K562 (cell line): ENCODE measurements around the gene BEST3. TPM values are rescaled to one million over a fixed set of nuclear protein-coding genes. Genes with fewer than 3 reads are reported as not detected.

Experiments used
- ADNP ChIP-seq: fragments of 200-800 bp; sonication (Bioruptor generic); IDR thresholded peaks from 2 replicates; pipeline ENCODE4 v1.6.1; 2016; ENCODE audit warnings: missing genetic modification characterization, missing compliant biosample characterization
- DIDO1 ChIP-seq: fragments of 450-650 bp; IDR thresholded peaks from 2 replicates; pipeline ENCODE4 v1.6.1; 2016; ENCODE audit warnings: low read depth, missing biosample characterization, missing genetic modification characterization
- FOXP4 ChIP-seq: sonication (generic); formaldehyde crosslinking; IDR thresholded peaks from 2 replicates; pipeline ENCODE4 v1.8.0; 2022; ENCODE audit warnings: mild to moderate bottlenecking, missing genetic modification reagents, borderline replicate concordance
- HEY1 ChIP-seq: fragments of 250-450 bp; sonication (Bioruptor Pico); IDR thresholded peaks from 2 replicates; pipeline ENCODE4 v1.5.0; 2020; ENCODE audit warnings: mild to moderate bottlenecking, moderate library complexity, borderline replicate concordance
- HIVEP1 ChIP-seq: fragments of 250-450 bp; sonication (Bioruptor Pico); IDR thresholded peaks from 2 replicates; pipeline ENCODE4 v1.4.0; 2020; ENCODE audit warnings: mild to moderate bottlenecking
- KLF16 ChIP-seq: IDR thresholded peaks from 2 replicates; pipeline ENCODE4 v1.6.1; 2016; ENCODE audit warnings: antibody characterized with exemption
- MTA1 ChIP-seq: fragments of 450-650 bp; IDR thresholded peaks from 2 replicates; pipeline ENCODE4 v1.6.1; 2017; ENCODE audit warnings: borderline replicate concordance
- NCOA4 ChIP-seq: fragments of 450-650 bp; IDR thresholded peaks from 2 replicates; pipeline ENCODE4 v1.6.1; 2018; ENCODE audit warnings: mild to moderate bottlenecking; ENCODE audit not compliant: partially characterized antibody
- NFIC ChIP-seq: fragments of 450-650 bp; IDR thresholded peaks from 2 replicates; pipeline ENCODE4 v1.6.1; 2017; ENCODE audit warnings: mild to moderate bottlenecking, inconsistent platforms
- RBM15 ChIP-seq: fragments of 200-400 bp; formaldehyde crosslinking; IDR thresholded peaks from 2 replicates; pipeline ENCODE4 v1.6.1; 2018; ENCODE audit warnings: mild to moderate bottlenecking, low read length, moderate library complexity; ENCODE audit not compliant: insufficient read depth
- RBM39 ChIP-seq: fragments of 200-400 bp; formaldehyde crosslinking; optimal IDR thresholded peaks from 2 replicates; pipeline ENCODE3; 2018; ENCODE audit warnings: low read depth, low read length
- U2AF1 ChIP-seq: fragments of 200-400 bp; formaldehyde crosslinking; optimal IDR thresholded peaks from 2 replicates; pipeline ENCODE3; 2017; ENCODE audit warnings: mild to moderate bottlenecking, low read depth, low read length, moderate library complexity
- VEZF1 ChIP-seq: fragments of 200-800 bp; sonication (Bioruptor generic); IDR thresholded peaks from 2 replicates; pipeline ENCODE4 v1.6.1; 2017; ENCODE audit warnings: missing genetic modification characterization, missing compliant biosample characterization
- ZBTB1 ChIP-seq: sonication (generic); formaldehyde crosslinking; IDR thresholded peaks from 2 replicates; pipeline ENCODE4 v1.8.1; 2023; ENCODE audit warnings: missing genetic modification reagents, low read depth, mild to moderate bottlenecking, borderline replicate concordance
- ZNF274 ChIP-seq: IDR thresholded peaks from 2 replicates; pipeline ENCODE4 v1.6.1; 2011; ENCODE audit warnings: low read depth, mild to moderate bottlenecking, low read length, moderate library complexity, borderline replicate concordance
- ZNF668 ChIP-seq: fragments of 250-450 bp; sonication (Bioruptor Pico); IDR thresholded peaks from 2 replicates; pipeline ENCODE4 v1.8.0; 2022; ENCODE audit warnings: mild to moderate bottlenecking, inconsistent platforms
- ZNF778 ChIP-seq: fragments of 450-650 bp; formaldehyde crosslinking; IDR thresholded peaks from 2 replicates; pipeline ENCODE4 v1.4.0; 2020; ENCODE audit warnings: mild to moderate bottlenecking, moderate library complexity
- polyA plus RNA-seq, 8 experiments: library from polyadenylated mRNA; depleted of rRNA in 4 of 8; stranded (reverse) in 5 of 8; unstranded in 3 of 8; fragments of >200 nt; fragmentation: Nextera tagmentation in 2 of 8; fragmentation: Illumina TruSeq in 1 of 8; extraction: Ambion mirVana in 2 of 8; extraction: Trizol in 1 of 8; gene quantifications; 2 replicates each; pipeline versions ENCODE4 v1.2.1 to v1.2.3, GENCODE V29; 2011 to 2014; ENCODE audit warnings: inconsistent platforms in 1 of 8, missing spikeins in 1 of 8
- total RNA-seq, 7 experiments: library from RNA; depleted of rRNA in 6 of 7; stranded (reverse); fragments of >200 nt in 6 of 7; fragmentation: Illumina TruSeq in 2 of 7; extraction: Trizol in 2 of 7; gene quantifications; 2 replicates each; pipeline versions ENCODE4 v1.2.1 to v1.2.3, GENCODE V29; 2011 to 2021; ENCODE audit warnings: low replicate concordance in 1 of 7
- TF ChIP-seq, protein P1 (sequence below): fragments of 450-650 bp; IDR thresholded peaks from one replicate; pipeline ENCODE4 v1.6.1; 2018; ENCODE audit warnings: mild to moderate bottlenecking, moderate library complexity; ENCODE audit not compliant: partially characterized antibody
- TF ChIP-seq, protein P2 (sequence below), 2 experiments: IDR thresholded peaks; 2 replicates each; pipeline ENCODE4 v1.6.1; 2011; ENCODE audit warnings: borderline replicate concordance in 1 of 2, control low read depth in 1 of 2, low read depth in 1 of 2, low read length in 1 of 2, mild to moderate bottlenecking in 1 of 2, mixed read lengths in 1 of 2, moderate library complexity in 1 of 2; ENCODE audit not compliant: insufficient read depth in 1 of 2, insufficient read length in 1 of 2, poor library complexity in 1 of 2, severe bottlenecking in 1 of 2; ENCODE audit errors: extremely low read depth in 1 of 2
- TF ChIP-seq, protein P3 (sequence below): fragments of 200-400 bp; formaldehyde crosslinking; IDR thresholded peaks from 2 replicates; pipeline ENCODE4 v1.6.1; 2017; ENCODE audit warnings: mild to moderate bottlenecking, low read depth, low read length, moderate library complexity

Gene BEST3
- total and polyA plus RNA-seq, 9 of the 15 experiments (the other 6 are each of a cell fraction or from before 2014, with no cell fraction given) = 0.15 TPM; not detected in 8

GRCh38 chr12:69623970-69624369 lies 75.1 kb downstream of the BEST3 start (continued):
- TF ChIP-seq, protein P1, sequence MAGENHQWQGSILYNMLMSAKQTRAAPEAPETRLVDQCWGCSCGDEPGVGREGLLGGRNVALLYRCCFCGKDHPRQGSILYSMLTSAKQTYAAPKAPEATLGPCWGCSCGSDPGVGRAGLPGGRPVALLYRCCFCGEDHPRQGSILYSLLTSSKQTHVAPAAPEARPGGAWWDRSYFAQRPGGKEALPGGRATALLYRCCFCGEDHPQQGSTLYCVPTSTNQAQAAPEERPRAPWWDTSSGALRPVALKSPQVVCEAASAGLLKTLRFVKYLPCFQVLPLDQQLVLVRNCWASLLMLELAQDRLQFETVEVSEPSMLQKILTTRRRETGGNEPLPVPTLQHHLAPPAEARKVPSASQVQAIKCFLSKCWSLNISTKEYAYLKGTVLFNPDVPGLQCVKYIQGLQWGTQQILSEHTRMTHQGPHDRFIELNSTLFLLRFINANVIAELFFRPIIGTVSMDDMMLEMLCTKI = no peak
- TF ChIP-seq ZNF778 (CRISPR knock-in tag) (no peak), RBM39 (no peak), ZBTB1 (no peak), VEZF1 (peak; percentile 85), ADNP (no peak), KLF16 (peak; percentile 99), HEY1 (no peak; the same call in 1 of the 2 replicates), DIDO1 (tag) (peak; percentile 65), U2AF1 (no peak), NCOA4 (no peak), FOXP4 (CRISPR knock-in tag) (no peak), ZNF274 (peak; percentile 90), MTA1 (peak; percentile 77; the same call in 1 of the 2 replicates), HIVEP1 (CRISPR knock-in tag) (0 out of 2 replicates have a peak, but pooled peaks have one; percentile 7), ZNF668 (CRISPR knock-in tag) (peak; percentile 88; the same call in 1 of the 2 replicates), RBM15 (no peak), NFIC (peak; percentile 100)
- TF ChIP-seq, protein P2, sequence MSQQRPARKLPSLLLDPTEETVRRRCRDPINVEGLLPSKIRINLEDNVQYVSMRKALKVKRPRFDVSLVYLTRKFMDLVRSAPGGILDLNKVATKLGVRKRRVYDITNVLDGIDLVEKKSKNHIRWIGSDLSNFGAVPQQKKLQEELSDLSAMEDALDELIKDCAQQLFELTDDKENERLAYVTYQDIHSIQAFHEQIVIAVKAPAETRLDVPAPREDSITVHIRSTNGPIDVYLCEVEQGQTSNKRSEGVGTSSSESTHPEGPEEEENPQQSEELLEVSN (IDR thresholded peaks at IDR 0.05; ENCODE audit: borderline replicate concordance in 1 of 2, extremely low read depth in 1 of 2, insufficient read depth in 1 of 2, insufficient read length in 1 of 2, low read depth in 1 of 2, low read length in 1 of 2, poor library complexity in 1 of 2, severe bottlenecking in 1 of 2) = peak; percentile 36 to 39
- TF ChIP-seq, protein P3, sequence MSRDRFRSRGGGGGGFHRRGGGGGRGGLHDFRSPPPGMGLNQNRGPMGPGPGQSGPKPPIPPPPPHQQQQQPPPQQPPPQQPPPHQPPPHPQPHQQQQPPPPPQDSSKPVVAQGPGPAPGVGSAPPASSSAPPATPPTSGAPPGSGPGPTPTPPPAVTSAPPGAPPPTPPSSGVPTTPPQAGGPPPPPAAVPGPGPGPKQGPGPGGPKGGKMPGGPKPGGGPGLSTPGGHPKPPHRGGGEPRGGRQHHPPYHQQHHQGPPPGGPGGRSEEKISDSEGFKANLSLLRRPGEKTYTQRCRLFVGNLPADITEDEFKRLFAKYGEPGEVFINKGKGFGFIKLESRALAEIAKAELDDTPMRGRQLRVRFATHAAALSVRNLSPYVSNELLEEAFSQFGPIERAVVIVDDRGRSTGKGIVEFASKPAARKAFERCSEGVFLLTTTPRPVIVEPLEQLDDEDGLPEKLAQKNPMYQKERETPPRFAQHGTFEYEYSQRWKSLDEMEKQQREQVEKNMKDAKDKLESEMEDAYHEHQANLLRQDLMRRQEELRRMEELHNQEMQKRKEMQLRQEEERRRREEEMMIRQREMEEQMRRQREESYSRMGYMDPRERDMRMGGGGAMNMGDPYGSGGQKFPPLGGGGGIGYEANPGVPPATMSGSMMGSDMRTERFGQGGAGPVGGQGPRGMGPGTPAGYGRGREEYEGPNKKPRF = no peak
